Hepatocyte (in vitro differentiated cells): Measurements from ENCODE around the gene POU3F1.

Experiments
- EZH2 ChIP-seq: fragments of 200-600 bp; sonication (generic); IDR thresholded peaks from 2 replicates; pipeline ENCODE4 v1.6.1; 2016; ENCODE audit warnings: antibody characterized with exemption, mild to moderate bottlenecking, borderline replicate concordance
- EZH2phosphoT487 ChIP-seq: fragments of 200-600 bp; sonication (generic); IDR thresholded peaks from one replicate; pipeline ENCODE4 v1.6.1; 2018; ENCODE audit warnings: antibody characterized with exemption, mild to moderate bottlenecking, low read depth, moderate library complexity; ENCODE audit not compliant: unreplicated experiment, severe bottlenecking
- TF ChIP-seq, protein P1 (sequence below): fragments of 200-600 bp; sonication (generic); IDR thresholded peaks from 2 replicates; pipeline ENCODE4 v1.5.1; 2016; ENCODE audit warnings: antibody characterized with exemption, mild to moderate bottlenecking; ENCODE audit not compliant: poor library complexity

DNA sequence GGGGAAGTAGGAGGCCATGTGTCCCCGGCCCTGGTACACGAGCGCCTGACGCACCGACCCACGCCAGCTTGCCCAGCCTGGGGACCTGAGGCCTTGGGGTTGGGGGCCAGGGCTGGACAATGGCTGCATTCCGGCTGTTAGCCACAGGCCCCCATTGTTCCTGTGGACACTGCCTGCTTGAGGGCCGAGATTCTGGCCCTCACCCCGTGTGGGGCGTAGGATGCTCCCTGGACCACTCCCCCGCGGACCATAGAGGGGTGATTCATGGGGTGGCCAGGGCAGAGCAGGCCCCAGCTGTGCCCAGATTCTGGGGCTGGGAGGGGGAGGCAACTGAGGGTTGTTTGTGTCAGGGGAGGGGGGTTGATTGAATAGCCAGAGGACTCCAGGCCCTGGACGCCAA is 11.7 kb downstream of the POU3F1 start:
- TF ChIP-seq, protein P1, sequence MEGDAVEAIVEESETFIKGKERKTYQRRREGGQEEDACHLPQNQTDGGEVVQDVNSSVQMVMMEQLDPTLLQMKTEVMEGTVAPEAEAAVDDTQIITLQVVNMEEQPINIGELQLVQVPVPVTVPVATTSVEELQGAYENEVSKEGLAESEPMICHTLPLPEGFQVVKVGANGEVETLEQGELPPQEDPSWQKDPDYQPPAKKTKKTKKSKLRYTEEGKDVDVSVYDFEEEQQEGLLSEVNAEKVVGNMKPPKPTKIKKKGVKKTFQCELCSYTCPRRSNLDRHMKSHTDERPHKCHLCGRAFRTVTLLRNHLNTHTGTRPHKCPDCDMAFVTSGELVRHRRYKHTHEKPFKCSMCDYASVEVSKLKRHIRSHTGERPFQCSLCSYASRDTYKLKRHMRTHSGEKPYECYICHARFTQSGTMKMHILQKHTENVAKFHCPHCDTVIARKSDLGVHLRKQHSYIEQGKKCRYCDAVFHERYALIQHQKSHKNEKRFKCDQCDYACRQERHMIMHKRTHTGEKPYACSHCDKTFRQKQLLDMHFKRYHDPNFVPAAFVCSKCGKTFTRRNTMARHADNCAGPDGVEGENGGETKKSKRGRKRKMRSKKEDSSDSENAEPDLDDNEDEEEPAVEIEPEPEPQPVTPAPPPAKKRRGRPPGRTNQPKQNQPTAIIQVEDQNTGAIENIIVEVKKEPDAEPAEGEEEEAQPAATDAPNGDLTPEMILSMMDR: no peak
- no peak for TF ChIP-seq EZH2phosphoT487
- TF ChIP-seq EZH2: no peak
